H1 (cell line): ENCODE measurements around the gene GSDMA. TPM values are rescaled to one million over a fixed set of nuclear protein-coding genes. Genes with fewer than 3 reads are reported as not detected.

Source experiments
- CHD7 ChIP-seq: fragments of 300-600 bp; sonication (generic); IDR thresholded peaks from 2 replicates; pipeline ENCODE4 v1.7.1; 2012; ENCODE audit warnings: low read length, moderate library complexity, mild to moderate bottlenecking, inconsistent platforms; ENCODE audit not compliant: insufficient replicate concordance
- polyA plus RNA-seq, 7 experiments: library from polyadenylated mRNA; depleted of rRNA in 3 of 7; stranded (reverse) in 5 of 7; unstranded in 2 of 7; fragments of >200 nt in 5 of 7; fragments of 200-250 nt in 2 of 7; gene quantifications; 1 replicate in 5 of 7; 2 replicates in 1 of 7; 4 replicates in 1 of 7; pipeline versions ENCODE4 v1.2.1 to v1.2.3, GENCODE V29; 2011 to 2013; ENCODE audit warnings: missing spikeins in 2 of 7, mixed read lengths in 2 of 7
- total RNA-seq: library from RNA; stranded (reverse); fragmentation: NEBNext Ultra II Directional; extraction: Animal tissue kit (Norgen Biotek cat#: 25700); gene quantifications from 2 replicates; pipeline ENCODE4 v1.2.1, GENCODE V29; 2021

The GSDMA gene
- total and polyA plus RNA-seq, 2 of the 8 experiments (the other 6 are each of a cell fraction or from before 2014, with no cell fraction given) = 0.03 TPM; not detected in 1

GRCh38 chr17:39929646-39930407 lies 33.0 kb upstream of the GSDMA start (continued):
- no peak for TF ChIP-seq CHD7
